Adrenal gland (tissue), 12 donors: ENCODE data around the gene NAV2. TPM values are rescaled to one million over a fixed set of nuclear protein-coding genes. Genes with fewer than 3 reads are reported as not detected.

Source experiments
- DNase-seq, 7 donors: peaks; one replicate each; pipeline ENCODE4 v3.0.0-alpha.2; 2019 to 2020
- H3K27ac ChIP-seq, 5 donors: fragments of 200-600 bp; sonication (generic) in 4 of 5; 1 replicate in 3 of 5; 2 replicates in 2 of 5; pipeline versions ENCODE4 v1.5.1 to v1.8.0; 2016 to 2020; ENCODE audit warnings: mild to moderate bottlenecking in 1 of 5
- H3K27me3 ChIP-seq: fragments of 200-600 bp; 2 replicates; pipeline ENCODE4 v1.8.0; 2021
- H3K36me3 ChIP-seq, 2 donors: fragments of 200-600 bp; replicated peaks in 1 of 2; 1 replicate in 1 of 2; 2 replicates in 1 of 2; pipeline versions ENCODE4 v1.5.1 to v1.8.0; 2018 to 2022
- H3K4me1 ChIP-seq, 2 donors: fragments of 200-600 bp; replicated peaks in 1 of 2; 1 replicate in 1 of 2; 2 replicates in 1 of 2; pipeline versions ENCODE4 v1.5.1 to v1.8.0; 2018 to 2021
- H3K4me3 ChIP-seq, 4 donors: fragments of 200-600 bp; sonication (generic) in 3 of 4; one replicate each; pipeline ENCODE4 v1.5.1; 2016 to 2018
- H3K9me3 ChIP-seq, 3 donors: fragments of 200-600 bp; sonication (generic) in 1 of 3; replicated peaks in 1 of 3; 1 replicate in 2 of 3; 2 replicates in 1 of 3; pipeline versions ENCODE4 v1.5.1 to v1.8.0; 2016 to 2021
- POLR2A ChIP-seq, 2 donors: fragments of 450-650 bp; IDR thresholded peaks; one replicate each; pipeline ENCODE4 v1.6.1; 2017; ENCODE audit warnings: antibody characterized with exemption in 2 of 2, mild to moderate bottlenecking in 2 of 2, moderate library complexity in 1 of 2
- WGBS, 4 donors: extraction: QIAGEN DNeasy Blood & Tissue Kit in 2 of 4; methylation state at CpG; one replicate each; pipeline versions ENCODE4 v1.1.5 to v1.1.7; 2013 to 2017; 5-methylcytosine and 5-hydroxymethylcytosine counted together
- intact Hi-C, 2 donors: fragments of 100-400 bp; cut with DNase I; formaldehyde crosslinking; loops; one replicate each; pipeline versions ENCODE4 v1.14.1 to v1.15.0; 2022 to 2023
- polyA plus RNA-seq, 3 donors: library from polyadenylated mRNA; stranded (reverse); fragments of 200-250 nt in 2 of 3; fragments of 350-450 nt in 1 of 3; fragmentation: Illumina TruSeq in 1 of 3; extraction: RNeasy Lipid Tissue Mini Kit (QIAGEN cat#74804) in 1 of 3; gene quantifications; one replicate each; pipeline ENCODE4 v1.2.3, GENCODE V29; 2013 to 2014
- total RNA-seq, 9 donors: library from RNA; depleted of rRNA in 4 of 9; stranded (reverse); fragments of >200 nt in 4 of 9; fragments of 120-200 nt in 1 of 9; fragmentation: NEBNext Ultra II Directional in 1 of 9; extraction: Animal tissue kit (Norgen Biotek cat#: 25700) in 1 of 9; gene quantifications; one replicate each; pipeline versions ENCODE4 v1.1.0 to v1.2.4, GENCODE V29; 2013 to 2023
- TF ChIP-seq, protein P1 (sequence below), 6 experiments: fragments of 450-650 bp in 4 of 6; fragments of 200-600 bp in 2 of 6; sonication (generic) in 1 of 6; IDR thresholded peaks; 1 replicate in 5 of 6; 2 replicates in 1 of 6; pipeline versions ENCODE4 v1.5.1 to v1.8.0; 2016 to 2021; ENCODE audit warnings: antibody characterized with exemption in 6 of 6, mild to moderate bottlenecking in 2 of 6, moderate library complexity in 1 of 6
- donor health status: healthy with polysubstance abuse.
- donor health status: Bipolar disorder and iron deficiency.
- donor health status: DM: yes; HTN: yes; CAD: no.
- donor health status: DM: no; HTN: no; CAD: no.
- donor health status: DM: no; HTN: no; CAD: no.
- donor health status: DM: yes; HTN: yes; CAD: no.

Gene NAV2
- total and polyA plus RNA-seq, 12 donors: 1.6 to 9.2 (median 5.5) TPM

DNA sequence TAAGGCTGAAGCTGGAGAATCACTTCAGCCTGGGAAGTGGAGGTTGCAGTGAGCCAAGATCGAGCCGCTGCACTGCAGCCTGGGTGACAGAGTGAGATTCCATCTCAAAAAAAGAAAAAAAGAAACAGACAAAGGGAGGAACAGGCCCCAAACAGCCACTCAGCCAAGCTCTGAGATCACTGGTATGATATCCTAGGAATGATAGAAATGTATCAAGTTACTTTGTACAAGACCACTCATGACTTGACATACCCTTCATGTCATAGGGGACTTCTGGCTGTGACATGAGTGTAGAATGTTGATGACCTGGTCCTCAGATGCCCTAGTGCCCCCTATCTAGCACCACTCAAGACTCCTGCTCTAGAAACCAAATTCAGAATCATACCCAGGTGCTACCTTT is 216.5 kb downstream of the NAV2 start:
- Histone ChIP-seq H3K4me3 (no peak overlapping the region), H3K27me3 (no peaks in the 10 kb centered on the region), H3K36me3 (no peaks in the 10 kb centered on the region), H3K4me1 (no peaks in the 10 kb centered on the region), H3K9me3 (no peaks in the 10 kb centered on the region), H3K27ac (no peak overlapping the region)
- no peak for DNase-seq
- intact Hi-C loops: no loop called here
- 90 to 100% (median 95%) methylated on average over 2 of the region's 2 CpGs for WGBS, 4 donors
- TF ChIP-seq POLR2A (IDR thresholded peaks at IDR 0.05): no peak
- TF ChIP-seq, protein P1, sequence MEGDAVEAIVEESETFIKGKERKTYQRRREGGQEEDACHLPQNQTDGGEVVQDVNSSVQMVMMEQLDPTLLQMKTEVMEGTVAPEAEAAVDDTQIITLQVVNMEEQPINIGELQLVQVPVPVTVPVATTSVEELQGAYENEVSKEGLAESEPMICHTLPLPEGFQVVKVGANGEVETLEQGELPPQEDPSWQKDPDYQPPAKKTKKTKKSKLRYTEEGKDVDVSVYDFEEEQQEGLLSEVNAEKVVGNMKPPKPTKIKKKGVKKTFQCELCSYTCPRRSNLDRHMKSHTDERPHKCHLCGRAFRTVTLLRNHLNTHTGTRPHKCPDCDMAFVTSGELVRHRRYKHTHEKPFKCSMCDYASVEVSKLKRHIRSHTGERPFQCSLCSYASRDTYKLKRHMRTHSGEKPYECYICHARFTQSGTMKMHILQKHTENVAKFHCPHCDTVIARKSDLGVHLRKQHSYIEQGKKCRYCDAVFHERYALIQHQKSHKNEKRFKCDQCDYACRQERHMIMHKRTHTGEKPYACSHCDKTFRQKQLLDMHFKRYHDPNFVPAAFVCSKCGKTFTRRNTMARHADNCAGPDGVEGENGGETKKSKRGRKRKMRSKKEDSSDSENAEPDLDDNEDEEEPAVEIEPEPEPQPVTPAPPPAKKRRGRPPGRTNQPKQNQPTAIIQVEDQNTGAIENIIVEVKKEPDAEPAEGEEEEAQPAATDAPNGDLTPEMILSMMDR (IDR thresholded peaks at IDR 0.05): no peak

DNA sequence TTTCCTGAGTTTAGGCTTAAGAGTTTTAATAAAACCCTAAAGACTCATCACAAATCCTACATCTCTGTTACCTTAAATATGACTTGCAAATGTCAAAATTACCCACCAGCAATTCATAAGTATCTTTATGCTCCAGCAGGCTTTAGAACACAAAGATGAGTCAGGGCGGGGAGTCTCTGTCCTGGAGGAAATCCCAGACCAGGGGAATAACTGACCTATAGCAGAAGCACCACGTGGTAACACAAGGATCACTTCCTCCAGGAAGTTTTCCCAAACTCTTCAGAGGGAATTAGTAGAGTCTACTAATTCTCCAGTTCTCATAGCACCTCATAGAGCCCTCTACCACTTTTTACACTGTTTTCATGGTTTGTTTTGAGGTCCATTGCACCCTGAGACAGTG is 217.0 kb downstream of the NAV2 start:
- no peaks in the 10 kb centered on the region for H3K27me3 ChIP-seq
- WGBS, 4 donors: 79 to 89% (median 84%) methylated on average over 2 of the region's 2 CpGs
- no peak for TF ChIP-seq POLR2A (IDR thresholded peaks at IDR 0.05)
- TF ChIP-seq, protein P1 (IDR thresholded peaks at IDR 0.05): no peak
- no peaks in the 10 kb centered on the region for H3K4me1 ChIP-seq
- no peaks in the 10 kb centered on the region for H3K9me3 ChIP-seq
- no peaks in the 10 kb centered on the region for H3K36me3 ChIP-seq
- no peak overlapping the region for H3K4me3 ChIP-seq
- DNase-seq: no peak
- H3K27ac ChIP-seq: no peak overlapping the region
- intact Hi-C loops: no loop called here

DNA sequence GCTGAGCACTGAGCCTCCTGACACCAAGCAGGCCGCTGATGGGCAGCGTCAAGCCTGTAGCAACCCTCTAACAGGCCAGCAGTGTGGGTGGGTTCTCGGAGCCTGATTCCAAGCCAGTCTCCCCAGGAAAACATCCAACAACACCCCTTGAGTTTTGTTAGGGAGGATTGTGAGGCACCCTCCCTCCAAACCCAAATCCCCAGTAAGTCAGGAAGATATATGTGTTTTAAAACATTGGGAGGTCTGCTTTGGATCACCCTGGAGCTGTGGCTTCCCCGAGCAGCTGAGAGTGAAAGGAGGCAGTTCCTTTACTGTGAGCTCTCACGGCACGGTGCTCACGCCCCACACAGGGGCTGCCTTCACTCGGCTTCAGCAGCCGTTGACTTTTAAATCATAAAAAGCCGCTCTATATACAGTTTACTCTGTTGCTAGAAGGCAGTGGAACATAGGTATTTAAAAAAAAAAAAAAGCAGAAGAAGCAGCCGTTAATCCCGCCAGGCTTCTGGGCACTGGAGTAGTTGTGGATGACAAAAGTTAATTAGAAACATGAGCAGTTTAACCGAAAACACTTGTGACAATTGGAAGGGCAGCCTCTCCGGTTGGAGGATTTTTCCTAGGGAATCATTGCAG is 218.6 kb downstream of the NAV2 start:
- intact Hi-C loops: no loop called here
- 71 to 76% (median 73%) methylated on average over 14 of the region's 14 CpGs for WGBS, 4 donors
- no peak for DNase-seq

DNA sequence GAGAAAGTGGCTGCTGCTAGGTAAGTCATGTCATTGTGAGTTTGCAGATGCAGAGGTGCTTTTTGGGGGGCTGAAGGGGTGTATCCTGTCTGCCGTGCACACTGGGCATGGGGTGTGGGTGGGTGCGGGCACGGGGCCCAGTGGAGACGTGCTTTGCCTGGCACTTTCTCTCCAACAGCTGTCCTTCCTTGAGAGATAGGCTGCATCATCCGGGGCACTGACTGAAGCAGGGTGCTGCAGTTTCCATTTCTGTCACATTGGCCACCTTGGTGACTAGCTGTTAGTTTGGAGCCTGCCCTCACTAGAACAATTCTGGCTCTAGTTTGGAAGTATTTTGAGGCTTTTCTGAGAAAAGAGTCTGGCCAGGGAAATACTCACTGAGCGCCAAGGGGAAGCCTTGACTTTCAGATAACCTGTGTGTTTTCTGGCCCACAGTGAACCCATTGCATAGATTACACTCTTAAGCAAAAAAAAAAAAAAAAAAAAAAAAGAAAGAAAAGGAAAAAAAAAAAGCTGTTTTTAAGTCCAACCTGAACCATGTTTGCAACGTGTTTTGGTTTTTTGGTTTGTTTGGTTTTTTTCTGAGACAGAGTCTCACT is 219.2 kb downstream of the NAV2 start:
- no peak overlapping the region for H3K27ac ChIP-seq
- no peak overlapping the region for H3K4me3 ChIP-seq
- TF ChIP-seq, protein P1 (IDR thresholded peaks at IDR 0.05): no peak
- no peak for TF ChIP-seq POLR2A (IDR thresholded peaks at IDR 0.05)
- intact Hi-C loops: no loop called here
- WGBS, 4 donors: 50 to 61% (median 53%) methylated on average over 6 to 7 of the region's 7 CpGs
- H3K9me3 ChIP-seq: no peaks in the 10 kb centered on the region
- no peaks in the 10 kb centered on the region for H3K27me3 ChIP-seq
- DNase-seq: peak in 2 of 7 donors; percentile 14 to 16
- H3K36me3 ChIP-seq: no peaks in the 10 kb centered on the region
- no peaks in the 10 kb centered on the region for H3K4me1 ChIP-seq

More for the DNA sequence above, 218.6 kb downstream of the NAV2 start:
- no peaks in the 10 kb centered on the region for H3K36me3 ChIP-seq
- H3K4me3 ChIP-seq: no peak overlapping the region
- no peaks in the 10 kb centered on the region for H3K9me3 ChIP-seq
- H3K27me3 ChIP-seq: no peaks in the 10 kb centered on the region
- TF ChIP-seq POLR2A (IDR thresholded peaks at IDR 0.05): no peak
- TF ChIP-seq, protein P1 (IDR thresholded peaks at IDR 0.05): no peak
- no peaks in the 10 kb centered on the region for H3K4me1 ChIP-seq
- no peak overlapping the region for H3K27ac ChIP-seq
